DMS53 treated with DMSO at 0.1 percent for 48 hours (cell line): ENCODE results near the gene CCDC191.
A peak's percentile ranks its signal among the peaks of the same experiment; 100 is the strongest.

ENCODE experiments used
- DNase-seq: peaks from one replicate; lab custom pipeline; 2025; ENCODE audit not compliant: unreplicated experiment; lab: John Stamatoyannopoulos, UW

Gene CCDC191, protein sequence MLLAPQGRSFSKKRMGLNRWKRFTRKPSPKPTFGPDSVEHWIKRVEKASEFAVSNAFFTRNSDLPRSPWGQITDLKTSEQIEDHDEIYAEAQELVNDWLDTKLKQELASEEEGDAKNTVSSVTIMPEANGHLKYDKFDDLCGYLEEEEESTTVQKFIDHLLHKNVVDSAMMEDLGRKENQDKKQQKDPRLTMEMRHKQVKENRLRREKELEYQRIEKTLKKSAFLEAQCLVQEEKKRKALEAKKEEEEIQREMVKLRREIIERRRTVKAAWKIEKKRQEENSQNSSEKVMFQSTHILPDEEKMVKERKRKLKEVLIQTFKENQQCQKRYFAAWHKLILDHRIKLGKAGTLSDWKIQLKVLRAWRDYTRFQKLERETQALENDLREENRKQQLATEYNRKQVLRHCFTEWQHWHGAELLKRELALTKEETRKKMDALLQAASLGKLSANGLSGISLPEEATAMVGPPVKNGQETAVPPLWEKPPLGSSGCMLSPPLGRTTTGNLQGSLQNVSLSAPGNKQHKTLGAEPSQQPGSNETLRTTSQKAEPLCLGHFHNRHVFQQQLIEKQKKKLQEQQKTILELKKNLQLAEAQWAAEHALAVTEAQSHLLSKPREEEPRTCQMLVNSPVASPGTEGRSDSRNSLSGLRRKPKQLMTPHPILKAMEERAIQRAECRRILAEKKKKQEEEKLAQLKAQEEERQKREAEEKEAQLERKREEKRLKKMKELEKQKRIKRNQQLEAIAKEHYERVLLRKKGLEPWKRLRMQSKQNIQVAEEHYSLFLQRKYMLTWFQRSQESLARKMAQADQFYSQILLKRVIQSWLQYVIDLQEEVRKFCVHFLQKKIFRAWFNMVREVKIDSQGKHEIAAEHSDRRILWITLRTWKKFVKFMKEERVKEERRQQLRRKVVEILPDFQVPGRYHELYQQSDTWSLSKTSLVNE

DNA sequence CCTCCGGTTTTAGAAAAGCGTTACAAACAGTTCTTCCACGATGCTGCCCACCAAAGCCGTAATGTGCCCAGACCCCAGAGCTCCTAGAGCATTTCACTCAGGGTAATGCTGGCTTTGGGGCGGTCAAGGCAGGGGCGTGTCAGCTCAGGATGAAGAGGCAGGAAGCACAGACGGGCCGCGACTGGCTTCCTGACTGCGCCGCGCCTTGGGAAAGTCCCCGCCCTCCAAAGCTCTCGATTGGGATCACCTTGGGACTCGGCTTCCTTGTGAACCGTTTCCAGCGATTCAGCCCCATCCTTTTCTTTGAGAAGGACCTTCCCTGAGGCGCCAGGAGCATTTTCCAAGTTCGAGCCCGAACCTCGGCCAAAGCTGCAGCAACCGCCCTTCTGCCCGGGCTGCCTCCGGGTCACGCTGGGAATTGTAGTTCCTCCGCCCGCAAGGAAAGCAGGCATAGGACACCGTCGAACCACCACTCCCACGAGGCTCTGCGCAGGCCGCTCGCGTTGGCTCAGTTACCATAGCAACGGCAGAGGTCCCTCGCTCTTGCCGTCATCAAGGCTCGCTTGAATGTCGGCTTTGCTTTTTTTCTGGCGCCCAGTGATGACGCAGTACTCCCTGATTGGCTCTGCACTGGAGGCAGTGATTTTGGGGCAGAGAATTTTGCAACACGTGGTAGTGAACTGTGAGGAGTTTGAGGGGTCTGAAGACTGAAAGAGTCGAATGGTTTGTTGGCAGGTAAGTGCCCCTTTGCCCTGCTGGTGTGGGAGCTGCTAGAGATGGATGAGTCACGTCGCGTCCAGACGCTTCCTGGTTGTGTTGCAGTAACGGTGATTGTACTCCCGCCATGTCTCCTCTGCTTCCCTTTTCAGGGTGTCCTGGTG, at the start of gene CCDC191, which contains the start of gene QTRT2:
Gene CCDC191 (minus strand): TSS at position 397 of the 881 bp plus-strand sequence. CDS start 60 bp downstream, at position 337.
Gene QTRT2 (plus strand): TSS at position 608 of the 881 bp plus-strand sequence. CDS start 8,521 bp downstream, outside the sequence.
- DNase-seq, result peak; percentile 90

DNA sequence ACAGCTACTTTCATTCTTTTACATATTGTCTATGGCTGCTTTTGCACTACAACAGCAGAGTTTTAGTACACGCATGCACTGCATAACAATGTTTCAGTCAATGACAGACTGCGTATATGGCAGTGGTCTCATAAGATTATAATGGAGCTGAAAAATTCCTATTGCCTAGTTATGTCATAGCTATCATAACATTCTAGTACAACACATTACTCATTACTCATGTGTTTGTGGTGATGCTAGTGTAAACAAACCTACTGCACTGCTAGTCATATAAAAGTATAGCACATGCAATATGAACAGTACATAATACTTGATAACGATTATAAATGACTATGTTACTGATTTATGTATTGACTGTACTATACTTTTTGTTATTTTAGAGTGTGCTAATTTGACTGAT, 48.1 kb upstream of the CCDC191 start:
- no peak for DNase-seq

DNA sequence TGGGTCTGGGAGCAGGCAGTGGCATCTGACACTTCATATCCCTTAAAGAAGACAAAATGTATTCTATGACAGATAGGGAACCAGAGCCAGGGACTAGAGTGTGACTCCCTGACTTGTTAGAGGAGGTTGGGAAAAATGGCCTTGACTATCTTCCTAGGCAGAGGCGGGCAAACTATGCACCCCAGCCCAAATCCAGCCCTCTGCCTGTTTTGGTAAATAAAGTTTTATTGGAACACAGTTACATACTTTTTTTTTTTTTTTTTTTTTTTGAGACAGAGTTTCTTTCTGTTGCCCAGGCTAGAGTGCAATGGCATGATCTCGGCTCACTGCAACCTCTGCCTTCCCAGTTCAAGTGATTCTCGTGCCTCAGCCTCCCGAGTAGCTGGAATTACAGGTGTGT, 47.5 kb upstream of the CCDC191 start:
- no peak for DNase-seq

DNA sequence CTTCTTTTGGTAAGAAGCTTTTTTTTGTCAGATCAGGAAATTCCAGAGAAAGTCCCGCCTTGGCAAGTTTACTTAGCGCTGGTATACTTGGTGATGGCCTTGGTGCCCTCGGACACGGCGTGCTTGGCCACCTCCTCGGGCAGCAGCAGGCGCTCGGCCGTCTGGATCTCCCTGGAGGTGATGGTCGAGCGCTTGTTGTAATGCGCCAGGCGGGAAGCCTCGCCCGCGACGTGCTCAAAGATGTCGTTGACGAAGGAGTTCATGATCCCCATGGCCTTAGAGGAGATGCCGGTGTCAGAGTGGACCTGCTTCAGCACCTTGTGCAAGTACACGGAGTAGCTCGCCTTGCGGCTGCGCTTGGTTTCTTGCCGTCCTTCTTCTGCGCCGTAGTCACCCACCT, 46.9 kb upstream of the CCDC191 start:
- no peak for DNase-seq

DNA sequence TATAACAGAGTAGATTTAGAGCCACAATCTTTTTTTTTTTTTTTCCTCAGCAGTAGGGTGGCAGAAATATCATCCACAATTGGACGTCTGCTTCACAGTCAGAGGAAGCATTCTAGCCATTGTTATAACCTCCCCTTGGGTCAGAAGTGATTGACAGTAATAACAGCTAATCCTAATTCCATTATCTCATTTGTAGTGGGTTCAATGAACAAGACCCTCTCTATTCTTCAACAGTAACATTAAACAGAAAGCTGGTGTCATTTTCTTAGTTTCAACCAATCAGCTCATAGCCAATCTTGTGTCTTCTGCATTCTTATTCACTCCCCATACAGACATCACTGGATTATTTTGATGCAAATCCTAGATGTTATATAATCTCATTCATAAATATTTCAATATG, 44.8 kb upstream of the CCDC191 start:
- no peak for DNase-seq

DNA sequence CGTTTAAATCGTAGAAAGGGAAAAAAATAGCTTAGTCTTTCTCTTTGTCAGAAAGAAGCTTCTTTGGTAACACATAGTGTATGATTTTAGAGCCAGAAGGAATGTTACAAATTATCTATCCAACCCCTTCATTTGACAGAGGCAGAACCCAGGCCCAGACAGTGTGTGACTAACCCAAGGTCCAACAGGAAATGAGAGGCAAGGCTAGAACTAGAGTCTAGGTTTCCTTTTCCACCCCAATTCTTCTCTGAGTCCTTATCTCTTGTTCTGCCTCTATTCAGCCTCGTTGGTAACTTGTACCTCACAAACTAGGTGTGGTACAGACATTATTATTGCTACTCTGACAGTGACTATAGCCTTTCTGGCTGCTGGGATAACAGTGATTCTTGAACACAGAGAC, 39.5 kb upstream of the CCDC191 start:
- DNase-seq, result no peak

DNA sequence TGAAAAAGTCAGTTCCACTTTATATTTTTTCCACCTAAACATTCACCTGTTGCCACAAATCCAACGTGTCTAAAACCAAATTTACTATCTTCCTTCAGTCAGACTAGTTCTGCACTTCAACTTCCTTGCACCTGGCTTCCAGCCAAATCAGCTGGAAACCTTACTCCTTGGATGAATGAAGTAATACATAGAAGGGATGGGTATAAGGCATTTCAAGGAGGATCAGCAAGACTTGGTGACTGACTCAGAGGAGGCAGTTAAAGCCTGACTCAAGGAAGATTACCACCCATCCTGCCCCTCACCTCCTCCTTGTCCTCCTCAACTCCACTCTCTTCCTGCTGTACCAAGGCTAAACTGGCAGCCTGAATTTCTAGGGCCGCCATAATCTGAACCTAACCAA, 37.3 kb upstream of the CCDC191 start:
- no peak for DNase-seq

DNA sequence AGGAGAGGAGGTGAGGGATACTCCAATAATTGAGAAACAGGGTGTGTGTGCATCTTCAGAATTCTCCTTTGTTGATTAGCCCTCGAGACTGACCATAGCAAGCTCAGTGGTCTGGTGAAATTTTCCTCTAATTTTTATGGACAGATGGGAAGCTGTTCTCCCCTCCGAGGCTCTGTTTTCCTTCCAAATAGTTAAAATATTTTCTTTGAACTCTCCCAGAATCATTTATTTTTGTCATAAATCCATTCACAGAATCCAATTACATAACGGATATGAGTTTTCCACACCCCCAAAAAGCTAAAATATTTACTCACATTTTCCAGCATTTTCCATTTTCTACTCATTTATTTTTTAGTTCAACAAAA, 36.7 kb upstream of the CCDC191 start:
- no peak for DNase-seq

DNA sequence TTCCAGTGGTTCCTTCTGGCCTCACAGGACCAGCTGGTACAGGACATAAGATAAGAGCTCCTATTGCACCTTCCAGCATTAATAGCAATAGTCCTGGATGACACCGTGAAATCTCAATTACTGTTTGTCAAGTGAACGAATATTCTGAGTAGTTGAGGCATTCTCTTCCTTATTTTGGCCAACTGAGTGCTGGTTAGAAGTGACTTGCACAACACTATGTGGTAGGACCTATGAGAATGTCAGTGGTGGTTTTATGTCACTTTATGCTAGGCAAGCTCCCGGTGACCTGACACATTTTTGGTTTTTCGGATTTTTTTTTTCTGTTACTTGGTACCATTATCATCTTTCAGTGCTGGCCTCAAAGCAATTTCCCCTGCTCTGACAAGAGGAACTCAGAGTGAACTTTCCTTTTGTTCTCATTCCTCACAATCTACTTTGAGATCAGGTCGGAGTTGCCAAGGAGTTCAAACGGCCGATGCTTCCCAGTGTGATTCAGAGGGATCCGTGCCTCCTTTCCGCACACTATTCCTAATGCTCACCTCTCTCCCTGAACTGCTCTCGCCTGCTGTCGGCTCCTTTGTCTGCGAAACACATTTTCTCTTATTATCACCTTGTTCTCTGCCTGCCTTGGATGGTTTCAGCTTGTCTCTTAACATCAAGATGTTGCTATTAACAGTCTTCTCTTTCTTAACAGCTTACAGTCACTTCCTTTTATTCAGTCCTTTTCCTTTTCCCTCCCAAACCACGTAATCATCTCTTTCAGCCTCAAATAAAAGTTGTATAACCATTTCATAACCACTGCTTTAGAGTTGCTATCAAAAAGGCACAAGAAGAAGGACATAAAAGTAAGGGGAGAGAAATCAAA, 36.1 kb upstream of the CCDC191 start:
- no peak for DNase-seq

DNA sequence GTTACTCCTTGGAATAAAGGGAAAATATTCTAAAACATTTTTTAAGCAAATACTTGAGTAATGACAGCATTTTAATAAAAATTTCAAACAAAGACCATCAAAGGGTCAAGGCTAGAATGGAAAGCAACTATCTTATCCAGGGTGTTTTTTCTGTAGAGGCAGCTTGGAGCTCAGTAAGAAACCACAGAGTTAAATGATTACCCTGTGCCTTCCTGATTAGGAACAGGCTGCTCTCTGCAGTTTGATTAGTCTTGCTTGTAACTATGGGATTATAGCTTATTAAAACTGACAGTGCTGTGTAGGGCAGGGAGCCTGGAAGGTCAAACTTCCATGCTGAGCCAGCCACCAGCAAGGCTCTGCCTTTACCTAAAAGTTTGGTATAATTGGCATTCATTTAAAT, 33.3 kb upstream of the CCDC191 start:
- no peak for DNase-seq

DNA sequence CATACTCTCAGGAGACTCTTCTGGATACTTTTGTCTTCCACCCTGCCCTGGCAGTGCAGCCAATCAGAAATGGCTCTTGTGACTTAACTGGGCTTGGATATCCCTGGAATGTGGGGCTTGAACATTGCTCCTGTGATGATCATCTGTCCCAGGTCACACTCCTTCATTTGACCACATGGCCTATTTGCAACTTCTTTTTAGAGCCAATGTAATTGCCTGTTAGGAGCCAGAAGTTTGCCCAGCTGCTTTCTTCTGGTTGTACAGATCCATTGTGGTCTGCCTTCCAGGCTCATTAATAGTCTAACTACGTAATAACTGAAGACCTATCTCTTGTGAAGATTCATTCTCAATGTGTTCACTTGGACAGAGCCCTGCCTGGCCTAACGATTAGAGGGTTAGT, 30.0 kb upstream of the CCDC191 start:
- no peak for DNase-seq

DNA sequence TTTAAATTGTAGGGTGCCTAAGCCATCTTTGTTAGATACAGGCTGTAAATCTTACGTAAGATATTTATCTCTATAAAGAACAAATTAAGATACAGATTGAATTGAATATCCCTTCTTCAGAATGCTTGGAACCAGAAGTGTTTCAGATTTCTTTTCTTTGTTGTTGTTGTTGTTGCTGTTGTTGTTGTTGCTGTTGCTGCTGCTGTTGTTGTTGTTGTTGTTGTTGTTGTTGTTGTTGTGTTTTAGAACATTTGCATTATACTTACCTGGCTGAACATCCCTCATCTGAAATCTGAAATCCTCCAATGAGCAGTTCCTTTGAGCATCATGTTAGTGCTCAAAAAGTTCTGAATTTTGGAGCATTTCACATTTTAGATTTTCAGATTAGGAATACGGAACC, 26.8 kb upstream of the CCDC191 start:
- no peak for DNase-seq

DNA sequence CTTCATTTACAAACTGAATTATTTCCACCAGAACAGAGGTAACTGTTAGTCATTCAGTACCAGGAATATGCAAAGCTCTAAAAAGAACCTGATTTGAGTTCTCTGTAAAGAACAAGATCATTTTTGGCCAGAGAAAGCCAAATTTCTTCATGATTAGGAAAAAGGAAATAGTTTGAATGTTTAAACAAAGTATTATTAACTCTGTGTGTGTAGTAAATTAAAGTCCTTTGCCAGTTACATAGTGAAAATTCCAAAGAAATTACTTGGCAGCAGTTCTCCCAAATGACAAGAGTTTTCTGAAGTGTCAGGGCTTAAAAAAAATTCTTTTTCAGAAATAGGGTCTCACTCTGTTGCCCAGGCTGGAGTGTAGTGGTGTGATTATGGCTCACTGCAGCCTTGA, 24.7 kb upstream of the CCDC191 start:
- DNase-seq, result no peak

DNA sequence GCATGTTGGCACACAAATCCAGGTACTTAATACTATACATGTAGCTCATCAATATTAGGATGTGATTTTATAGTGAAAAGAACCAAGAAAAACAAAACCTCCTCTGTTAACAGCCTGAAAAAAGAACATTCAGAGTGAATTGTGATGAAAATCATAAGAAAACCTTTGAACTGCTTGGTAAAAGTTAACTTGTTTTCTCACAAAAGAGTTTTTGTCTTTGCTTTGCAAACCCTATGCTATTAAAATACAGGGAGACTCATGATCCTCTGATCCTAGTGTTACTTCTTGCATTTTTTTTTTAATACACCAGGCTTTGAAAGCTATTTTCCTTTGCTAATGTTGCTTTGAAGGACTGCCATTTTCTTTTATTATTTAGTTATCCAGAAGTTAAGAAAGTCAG, 23.9 kb upstream of the CCDC191 start:
- DNase-seq, result no peak

DNA sequence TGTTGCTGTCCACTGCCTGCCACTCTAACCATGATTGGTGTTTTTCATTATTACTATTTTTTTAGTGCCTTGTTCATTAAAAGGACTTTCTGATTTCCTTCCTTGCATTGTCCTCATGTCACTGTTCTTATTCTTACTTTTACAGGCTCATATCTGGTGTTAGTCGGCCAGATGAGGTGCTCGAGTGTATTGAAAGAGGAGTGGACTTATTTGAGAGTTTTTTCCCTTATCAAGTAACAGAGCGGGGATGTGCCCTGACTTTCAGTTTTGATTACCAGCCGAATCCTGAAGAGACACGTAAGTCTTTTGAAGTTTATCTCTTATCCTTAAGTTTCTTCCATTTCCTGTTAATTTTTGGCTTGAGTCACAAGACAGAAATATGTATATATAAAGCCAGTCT, 23.4 kb upstream of the CCDC191 start:
- no peak for DNase-seq

DNA sequence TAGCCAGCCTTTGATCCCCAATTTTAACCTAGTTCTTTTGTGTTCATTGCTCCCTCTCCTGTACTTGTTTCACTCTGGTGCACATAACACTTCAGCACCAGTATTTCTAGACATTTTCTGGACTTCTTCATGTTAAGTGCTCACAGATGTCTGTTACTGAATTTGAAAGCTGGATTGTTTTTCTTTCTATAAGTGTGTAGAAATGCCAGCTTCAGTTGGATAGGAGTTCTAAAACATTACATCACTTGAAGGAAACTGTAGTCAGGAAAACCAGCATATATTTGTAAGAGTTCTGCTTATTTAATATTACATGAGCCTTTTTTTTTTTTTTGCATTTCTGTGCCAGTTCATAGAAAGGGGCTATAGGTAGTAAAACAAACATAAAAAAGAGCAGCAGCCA, 21.8 kb upstream of the CCDC191 start:
- no peak for DNase-seq

DNA sequence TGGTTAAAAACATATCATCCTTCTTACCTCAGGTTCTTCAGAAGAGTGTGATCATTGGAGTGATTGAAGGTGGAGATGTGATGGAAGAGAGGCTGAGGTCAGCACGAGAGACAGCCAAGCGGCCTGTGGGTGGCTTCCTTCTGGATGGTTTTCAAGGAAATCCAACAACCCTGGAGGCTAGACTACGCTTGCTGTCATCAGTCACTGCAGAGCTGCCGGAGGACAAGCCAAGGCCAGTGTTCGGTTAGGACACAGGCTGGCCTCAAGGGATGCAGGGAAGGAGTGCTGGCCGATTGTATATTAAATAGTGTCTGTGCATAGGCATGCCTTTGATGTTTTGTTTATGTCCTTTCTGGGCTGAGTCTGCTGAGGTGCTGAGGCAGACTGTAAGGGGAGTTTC, 20.4 kb upstream of the CCDC191 start:
- no peak for DNase-seq

DNA sequence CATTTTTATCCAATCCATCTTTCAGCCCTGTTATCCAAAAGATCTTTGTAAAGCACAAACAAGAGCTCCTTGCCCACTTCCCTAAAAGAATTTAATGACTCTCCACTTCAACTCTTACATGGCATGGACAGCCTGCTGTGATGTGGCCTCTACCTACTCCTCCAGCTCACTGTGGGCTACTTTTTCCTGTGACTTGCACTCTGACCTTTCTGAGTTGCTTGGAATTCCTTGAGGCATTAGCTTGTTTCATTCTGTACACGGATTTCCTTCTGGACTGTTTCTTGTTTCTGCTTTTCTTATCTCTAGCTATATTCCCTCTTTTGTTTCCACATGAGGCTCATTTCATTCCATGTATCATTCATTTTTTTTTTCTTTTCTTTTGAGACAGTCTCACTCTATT, 15.5 kb upstream of the CCDC191 start:
- DNase-seq, result no peak

DNA sequence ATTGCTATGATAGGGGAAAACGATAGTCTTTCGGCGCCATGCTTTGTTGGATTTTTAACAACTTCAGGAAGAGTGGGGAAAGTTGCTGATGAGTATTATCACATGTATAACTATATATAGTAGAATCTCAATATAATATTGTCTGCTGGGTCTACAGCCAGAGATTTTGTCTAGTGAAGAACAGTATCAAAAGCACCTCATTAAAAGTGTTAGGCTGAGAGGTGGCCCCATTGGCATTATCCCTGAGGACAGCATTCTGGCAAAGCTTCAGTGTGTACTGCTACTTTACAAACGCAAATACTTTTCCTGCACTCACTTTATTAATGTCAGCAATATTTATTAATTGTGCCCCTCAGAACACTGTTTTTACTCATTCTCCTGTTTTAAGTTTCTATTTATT, 12.0 kb upstream of the CCDC191 start:
- DNase-seq, result no peak

DNA sequence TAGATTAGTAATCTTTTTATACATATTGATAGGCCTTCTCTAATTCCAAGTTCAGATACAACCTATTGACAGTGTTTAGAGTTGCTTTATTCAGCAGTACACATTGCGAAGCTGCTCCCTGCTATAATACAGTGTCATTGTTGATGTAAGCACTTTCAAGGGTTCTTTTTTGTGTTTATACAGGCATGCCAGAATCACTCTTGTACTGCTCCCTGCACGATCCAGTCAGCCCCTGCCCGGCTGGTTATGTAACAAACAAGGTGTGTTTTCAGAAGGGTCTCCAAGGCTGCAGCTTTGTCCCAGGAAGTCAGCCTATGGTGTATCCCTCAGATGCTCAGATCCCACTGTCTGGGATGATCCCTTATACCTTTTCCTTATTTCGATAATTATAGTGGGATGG, 11.5 kb upstream of the CCDC191 start:
- DNase-seq, result no peak
